GM12878 (cell line): ENCODE measurements around the gene DENND1A. TPM values are rescaled to one million over a fixed set of nuclear protein-coding genes. Genes with fewer than 3 reads are reported as not detected.

ENCODE experiments used
- ATAC-seq: fragments of 200-7000 bp; cut with Tn5 transposase; 3 replicates; pipeline ENCODE4 v1.9.1; 2020; ENCODE audit warnings: mild to moderate bottlenecking, moderate library complexity
- BruUV-seq: library from RNA; stranded (reverse); fragments of 400-500 nt; replicated peaks from 2 replicates; lab custom pipeline; 2021; lab: Mats Ljungman, UMichigan
- CTCF ChIA-PET: fragments of 300-600 bp; sonication (Branson Sonifier 250); formaldehyde crosslinking; extraction: SDS; loops from one replicate; lab custom pipeline; 2021; ENCODE audit warnings: inconsistent platforms; lab: Yijun Ruan, JAX
- POLR2A ChIA-PET: fragments of 350-600 bp; formaldehyde crosslinking; extraction: SDS; loops from one replicate; lab custom pipeline; 2021; ENCODE audit warnings: inconsistent platforms; lab: Charles Lee
- RAD21 ChIA-PET: fragments of 300-600 bp; sonication (Branson Sonifier 250); formaldehyde crosslinking; loops from one replicate; lab custom pipeline; 2023; ENCODE audit warnings: antibody characterized with exemption; ENCODE audit not compliant: unreplicated experiment; lab: Charles Lee
- SMC1A ChIA-PET: fragments of 300-600 bp; sonication (Branson Sonifier 250); formaldehyde crosslinking; loops from one replicate; lab custom pipeline; 2023; ENCODE audit not compliant: unreplicated experiment, uncharacterized antibody; lab: Charles Lee
- DNase-seq: peaks from one replicate; pipeline ENCODE4 v3.0.0-alpha.2; 2011; ENCODE audit warnings: low read depth, low spot score
- FAIRE-seq: peaks from 3 replicates; lab custom pipeline; 2011; peaks lifted over from hg19 to GRCh38; lab: Jason Lieb, UNC
- H2AFZ ChIP-seq: 2 replicates; pipeline ENCODE4 v1.6.0; 2011; ENCODE audit warnings: low read depth, low read length, control low read depth; ENCODE audit not compliant: control insufficient read depth
- H3K27ac ChIP-seq: 2 replicates; pipeline ENCODE4 v1.5.1; 2011; ENCODE audit warnings: control low read depth; ENCODE audit not compliant: control insufficient read depth, insufficient read depth
- H3K27me3 ChIP-seq, 2 experiments: replicated peaks in 1 of 2; 2 replicates each; pipeline versions ENCODE4 v1.6.0 to v1.6.1; 2011; ENCODE audit warnings: low read length in 1 of 2; ENCODE audit not compliant: control insufficient read depth in 2 of 2, insufficient read depth in 2 of 2
- H3K36me3 ChIP-seq, 2 experiments: 2 replicates each; pipeline ENCODE4 v1.5.1; 2011; ENCODE audit warnings: low read length in 1 of 2; ENCODE audit not compliant: control insufficient read depth in 2 of 2, insufficient read depth in 2 of 2
- H3K4me1 ChIP-seq: 2 replicates; pipeline ENCODE4 v1.6.1; 2011; ENCODE audit warnings: mild to moderate bottlenecking, low read length, moderate library complexity, mixed read lengths; ENCODE audit not compliant: control insufficient read depth, insufficient read depth
- H3K4me2 ChIP-seq: 2 replicates; pipeline ENCODE4 v1.6.0; 2011; ENCODE audit warnings: control low read depth; ENCODE audit not compliant: control insufficient read depth, insufficient read depth
- H3K4me3 ChIP-seq: fragments of 200-600 bp; sonication (generic); 2 replicates; pipeline ENCODE4 v1.5.1; 2016
- H3K79me2 ChIP-seq: 2 replicates; pipeline ENCODE4 v1.6.0; 2011; ENCODE audit warnings: low read length; ENCODE audit not compliant: control insufficient read depth, insufficient read depth
- H3K9ac ChIP-seq: 2 replicates; pipeline ENCODE4 v1.8.0; 2011; ENCODE audit warnings: low read length, control low read depth, mixed read lengths; ENCODE audit not compliant: control insufficient read depth, insufficient read depth
- H3K9me3 ChIP-seq: replicated peaks from 3 replicates; pipeline ENCODE4 v1.5.1; 2011; ENCODE audit warnings: mild to moderate bottlenecking, low read length; ENCODE audit not compliant: control insufficient read depth, insufficient read depth
- H4K20me1 ChIP-seq: 2 replicates; pipeline ENCODE4 v1.6.0; 2011; ENCODE audit not compliant: control insufficient read depth, insufficient read depth
- BCL11A ChIP-seq: IDR thresholded peaks from 2 replicates; pipeline ENCODE4 v1.6.1; 2011; ENCODE audit warnings: low read depth, low read length
- BMI1 ChIP-seq: fragments of 450-650 bp; IDR thresholded peaks from 2 replicates; pipeline ENCODE4 v1.6.1; 2016; ENCODE audit warnings: mild to moderate bottlenecking, moderate library complexity, borderline replicate concordance
- HDAC6 ChIP-seq: fragments of 200-600 bp; sonication (generic); IDR thresholded peaks from one replicate; pipeline ENCODE4 v1.8.0; 2017; ENCODE audit warnings: antibody characterized with exemption; ENCODE audit not compliant: unreplicated experiment
- IRF4 ChIP-seq: IDR thresholded peaks from 2 replicates; pipeline ENCODE4 v1.6.1; 2011; ENCODE audit warnings: low read depth, low read length
- KDM1A ChIP-seq: fragments of 200-600 bp; sonication (generic); IDR thresholded peaks from 2 replicates; pipeline ENCODE4 v1.6.1; 2016; ENCODE audit warnings: borderline replicate concordance
- RAD21 ChIP-seq: IDR thresholded peaks from 2 replicates; pipeline ENCODE4 v1.6.1; 2011; ENCODE audit warnings: mild to moderate bottlenecking, low read depth, low read length, moderate library complexity; ENCODE audit not compliant: insufficient read depth
- RAD51 ChIP-seq: fragments of 450-650 bp; IDR thresholded peaks from 2 replicates; pipeline ENCODE4 v1.6.1; 2016; ENCODE audit warnings: moderate library complexity, mild to moderate bottlenecking, inconsistent platforms
- YBX1 ChIP-seq: fragments of 450-650 bp; IDR thresholded peaks from 2 replicates; pipeline ENCODE4 v1.6.1; 2016; ENCODE audit warnings: antibody characterized with exemption
- ZNF207 ChIP-seq: fragments of 450-650 bp; IDR thresholded peaks from 2 replicates; pipeline ENCODE4 v1.6.1; 2014; ENCODE audit warnings: antibody characterized with exemption, mild to moderate bottlenecking, borderline replicate concordance
- ZNF622 ChIP-seq: fragments of 450-650 bp; IDR thresholded peaks from 2 replicates; pipeline ENCODE4 v1.6.1; 2017; ENCODE audit warnings: mild to moderate bottlenecking, inconsistent platforms
- WGBS: methylation state at CpG from one replicate; pipeline ENCODE4 v1.1.6; 2016; ENCODE audit warnings: low lambda C conversion rate; ENCODE audit not compliant: insufficient replicate concordance, insufficient coverage; ENCODE audit errors: missing lambda C conversion rate; 5-methylcytosine and 5-hydroxymethylcytosine counted together
- in situ Hi-C: fragments of 300-500 bp; cut with MboI; formaldehyde crosslinking; loops from 9 replicates; pipeline ENCODE4 v1.14.3; 2018; ENCODE audit warnings: mixed read lengths
- intact Hi-C: fragments of 100-400 bp; cut with micrococcal nuclease; formaldehyde crosslinking; loops from one replicate; pipeline ENCODE4 v1.14.2; 2022; ENCODE audit not compliant: unreplicated experiment
- polyA plus RNA-seq, 11 experiments: library from polyadenylated mRNA; depleted of rRNA in 4 of 11; unstranded in 6 of 11; stranded (reverse) in 5 of 11; fragments of >200 nt; fragmentation: Nextera tagmentation in 4 of 11; fragmentation: Illumina TruSeq in 1 of 11; extraction: Ambion mirVana in 4 of 11; extraction: Trizol in 1 of 11; gene quantifications; 1 replicate in 1 of 11; 2 replicates in 10 of 11; pipeline versions ENCODE4 v1.2.1 to v1.2.3, GENCODE V29; 2011 to 2016; ENCODE audit warnings: inconsistent platforms in 2 of 11, missing spikeins in 2 of 11, low read depth in 1 of 11
- total RNA-seq, 4 experiments: library from RNA; depleted of rRNA in 3 of 4; stranded (reverse); fragments of >200 nt in 3 of 4; fragmentation: Illumina TruSeq in 1 of 4; extraction: Trizol in 1 of 4; gene quantifications; 2 replicates each; pipeline versions ENCODE4 v1.2.1 to v1.2.3, GENCODE V29; 2013 to 2021
- TF ChIP-seq, protein P1 (sequence below): IDR thresholded peaks from 2 replicates; pipeline ENCODE4 v1.6.1; 2011; ENCODE audit warnings: borderline replicate concordance, low read depth, mild to moderate bottlenecking, moderate library complexity, mixed read lengths, low read length; ENCODE audit not compliant: insufficient read depth; ENCODE audit errors: extremely low read length
- TF ChIP-seq, protein P2 (sequence below): fragments of 450-650 bp; IDR thresholded peaks from 2 replicates; pipeline ENCODE4 v1.6.1; 2017; ENCODE audit warnings: mild to moderate bottlenecking, moderate library complexity
- TF ChIP-seq, protein P3 (sequence below): IDR thresholded peaks from 2 replicates; pipeline ENCODE4 v1.6.1; 2011; ENCODE audit warnings: low read depth, low read length, improper control_type of control experiment, borderline replicate concordance

DENND1A gene
- total and polyA plus RNA-seq, 10 of the 15 experiments (the other 5 are each of a cell fraction or from before 2014, with no cell fraction given), result 14.1 to 48.6 (median 35.2) TPM

DNA sequence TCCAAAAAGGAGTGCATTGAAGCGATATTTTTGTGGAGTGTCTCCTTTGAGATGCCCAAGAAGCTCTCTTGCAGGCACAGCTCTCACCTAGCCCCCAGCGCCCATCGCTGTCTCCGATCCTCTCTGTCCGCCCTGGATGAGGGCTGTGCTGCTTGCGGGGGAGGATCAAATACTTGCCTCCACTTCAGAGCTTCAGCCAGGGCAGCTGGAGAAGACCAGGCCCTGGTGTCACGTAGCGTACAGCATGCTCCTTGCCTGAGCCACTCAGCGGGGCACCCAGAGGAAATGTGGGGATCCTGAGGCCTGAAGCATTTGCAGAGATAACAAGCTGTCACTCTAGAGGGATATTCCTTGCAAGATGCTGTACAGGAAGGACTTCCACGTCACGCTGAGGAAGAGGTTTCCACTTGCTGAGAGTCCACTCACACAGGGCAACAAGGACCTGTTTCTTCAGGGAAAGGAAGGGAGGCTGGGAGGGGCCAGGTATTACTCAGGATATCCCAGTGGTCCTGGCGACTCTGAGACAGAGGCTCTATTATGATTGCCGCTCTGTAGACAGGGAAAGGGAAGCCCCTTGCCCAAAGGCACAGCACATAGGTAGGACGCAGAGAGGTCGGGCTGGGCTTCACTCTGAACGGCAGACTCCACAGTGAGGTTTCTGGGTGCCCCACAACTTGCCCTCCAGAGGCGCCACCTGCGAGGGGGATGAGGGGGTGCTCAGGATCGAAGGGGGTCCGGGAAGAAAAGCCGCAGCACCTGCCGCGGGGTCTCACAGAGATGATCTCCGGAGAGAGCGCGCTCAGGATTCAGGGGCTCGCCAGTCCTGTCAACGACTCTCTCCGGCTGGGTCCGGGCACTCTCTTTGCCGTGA is 510.0 kb downstream of the DENND1A start:
- FAIRE-seq (no peak), ATAC-seq (no peak)
- no TSS peak for BruUV-seq

More for the DNA sequence above, 510.0 kb downstream of the DENND1A start:
- ChIA-PET POLR2A (no interaction called here), CTCF (no interaction called here), SMC1A (no interaction called here), RAD21 (no interaction called here)
- H3K79me2 ChIP-seq, result no peaks in the 10 kb centered on the region
- no peaks in the 10 kb centered on the region for H3K9me3 ChIP-seq
- no peaks in the 10 kb centered on the region for H3K4me1 ChIP-seq
- no peak overlapping the region for H2AFZ ChIP-seq
- TF ChIP-seq ZNF207 (no peak), HDAC6 (no peak), RAD21 (no peak), IRF4 (no peak), BMI1 (no peak), BCL11A (no peak), KDM1A (no peak), ZNF622 (no peak), RAD51 (no peak), YBX1 (no peak)
- TF ChIP-seq, protein P1, sequence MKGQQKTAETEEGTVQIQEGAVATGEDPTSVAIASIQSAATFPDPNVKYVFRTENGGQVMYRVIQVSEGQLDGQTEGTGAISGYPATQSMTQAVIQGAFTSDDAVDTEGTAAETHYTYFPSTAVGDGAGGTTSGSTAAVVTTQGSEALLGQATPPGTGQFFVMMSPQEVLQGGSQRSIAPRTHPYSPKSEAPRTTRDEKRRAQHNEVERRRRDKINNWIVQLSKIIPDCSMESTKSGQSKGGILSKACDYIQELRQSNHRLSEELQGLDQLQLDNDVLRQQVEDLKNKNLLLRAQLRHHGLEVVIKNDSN, result no peak
- TF ChIP-seq, protein P2, sequence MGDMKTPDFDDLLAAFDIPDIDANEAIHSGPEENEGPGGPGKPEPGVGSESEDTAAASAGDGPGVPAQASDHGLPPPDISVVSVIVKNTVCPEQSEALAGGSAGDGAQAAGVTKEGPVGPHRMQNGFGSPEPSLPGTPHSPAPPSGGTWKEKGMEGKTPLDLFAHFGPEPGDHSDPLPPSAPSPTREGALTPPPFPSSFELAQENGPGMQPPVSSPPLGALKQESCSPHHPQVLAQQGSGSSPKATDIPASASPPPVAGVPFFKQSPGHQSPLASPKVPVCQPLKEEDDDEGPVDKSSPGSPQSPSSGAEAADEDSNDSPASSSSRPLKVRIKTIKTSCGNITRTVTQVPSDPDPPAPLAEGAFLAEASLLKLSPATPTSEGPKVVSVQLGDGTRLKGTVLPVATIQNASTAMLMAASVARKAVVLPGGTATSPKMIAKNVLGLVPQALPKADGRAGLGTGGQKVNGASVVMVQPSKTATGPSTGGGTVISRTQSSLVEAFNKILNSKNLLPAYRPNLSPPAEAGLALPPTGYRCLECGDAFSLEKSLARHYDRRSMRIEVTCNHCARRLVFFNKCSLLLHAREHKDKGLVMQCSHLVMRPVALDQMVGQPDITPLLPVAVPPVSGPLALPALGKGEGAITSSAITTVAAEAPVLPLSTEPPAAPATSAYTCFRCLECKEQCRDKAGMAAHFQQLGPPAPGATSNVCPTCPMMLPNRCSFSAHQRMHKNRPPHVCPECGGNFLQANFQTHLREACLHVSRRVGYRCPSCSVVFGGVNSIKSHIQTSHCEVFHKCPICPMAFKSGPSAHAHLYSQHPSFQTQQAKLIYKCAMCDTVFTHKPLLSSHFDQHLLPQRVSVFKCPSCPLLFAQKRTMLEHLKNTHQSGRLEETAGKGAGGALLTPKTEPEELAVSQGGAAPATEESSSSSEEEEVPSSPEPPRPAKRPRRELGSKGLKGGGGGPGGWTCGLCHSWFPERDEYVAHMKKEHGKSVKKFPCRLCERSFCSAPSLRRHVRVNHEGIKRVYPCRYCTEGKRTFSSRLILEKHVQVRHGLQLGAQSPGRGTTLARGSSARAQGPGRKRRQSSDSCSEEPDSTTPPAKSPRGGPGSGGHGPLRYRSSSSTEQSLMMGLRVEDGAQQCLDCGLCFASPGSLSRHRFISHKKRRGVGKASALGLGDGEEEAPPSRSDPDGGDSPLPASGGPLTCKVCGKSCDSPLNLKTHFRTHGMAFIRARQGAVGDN, result no peak
- TF ChIP-seq, protein P3, sequence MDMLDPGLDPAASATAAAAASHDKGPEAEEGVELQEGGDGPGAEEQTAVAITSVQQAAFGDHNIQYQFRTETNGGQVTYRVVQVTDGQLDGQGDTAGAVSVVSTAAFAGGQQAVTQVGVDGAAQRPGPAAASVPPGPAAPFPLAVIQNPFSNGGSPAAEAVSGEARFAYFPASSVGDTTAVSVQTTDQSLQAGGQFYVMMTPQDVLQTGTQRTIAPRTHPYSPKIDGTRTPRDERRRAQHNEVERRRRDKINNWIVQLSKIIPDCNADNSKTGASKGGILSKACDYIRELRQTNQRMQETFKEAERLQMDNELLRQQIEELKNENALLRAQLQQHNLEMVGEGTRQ, result no peak
- no peak overlapping the region for H3K9ac ChIP-seq
- DNase-seq, result no peak
- H3K27me3 ChIP-seq, result no peaks in the 10 kb centered on the region
- H3K4me3 ChIP-seq, result no peak overlapping the region
- intact Hi-C loops (no loop called here), in situ Hi-C loops (no loop called here)
- no peak overlapping the region for H3K27ac ChIP-seq
- peaks cover 4 to 5% of the 10 kb centered on the region in 2 experiments; a peak in 2 of 4 replicates for H3K36me3 ChIP-seq
- no peak overlapping the region for H3K4me2 ChIP-seq
- no peaks in the 10 kb centered on the region for H4K20me1 ChIP-seq
- WGBS, result 85% methylated on average over 31 of the region's 31 CpGs
